ENCODE results near the gene DUOX1.

Gene DUOX1

DNA sequence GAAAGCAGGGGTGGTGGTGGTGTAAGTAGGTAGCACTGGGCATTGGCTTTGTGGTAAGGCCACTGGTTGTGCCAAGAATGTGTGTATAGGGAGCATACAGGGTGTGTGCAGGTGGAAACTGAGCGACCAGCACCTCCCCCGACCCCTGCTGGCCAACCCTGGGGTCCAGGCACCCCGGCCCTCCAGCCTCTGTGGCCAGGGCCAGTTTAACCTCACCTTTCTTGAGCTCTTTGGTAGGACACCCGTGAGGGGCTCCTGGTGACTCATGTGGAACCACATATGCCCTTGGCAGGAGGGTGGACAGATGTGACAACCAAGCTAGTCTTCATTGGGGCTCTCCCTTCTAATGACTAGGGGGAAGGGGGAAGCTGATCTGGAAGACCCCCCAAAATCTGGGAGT, 38.5 kb downstream of the DUOX1 start:
- no peak overlapping the region; the same call in 1 of the 2 replicates for H3K27ac ChIP-seq
- no peak for TF ChIP-seq CTCF (conservative IDR thresholded peaks at IDR 0.05)

DNA sequence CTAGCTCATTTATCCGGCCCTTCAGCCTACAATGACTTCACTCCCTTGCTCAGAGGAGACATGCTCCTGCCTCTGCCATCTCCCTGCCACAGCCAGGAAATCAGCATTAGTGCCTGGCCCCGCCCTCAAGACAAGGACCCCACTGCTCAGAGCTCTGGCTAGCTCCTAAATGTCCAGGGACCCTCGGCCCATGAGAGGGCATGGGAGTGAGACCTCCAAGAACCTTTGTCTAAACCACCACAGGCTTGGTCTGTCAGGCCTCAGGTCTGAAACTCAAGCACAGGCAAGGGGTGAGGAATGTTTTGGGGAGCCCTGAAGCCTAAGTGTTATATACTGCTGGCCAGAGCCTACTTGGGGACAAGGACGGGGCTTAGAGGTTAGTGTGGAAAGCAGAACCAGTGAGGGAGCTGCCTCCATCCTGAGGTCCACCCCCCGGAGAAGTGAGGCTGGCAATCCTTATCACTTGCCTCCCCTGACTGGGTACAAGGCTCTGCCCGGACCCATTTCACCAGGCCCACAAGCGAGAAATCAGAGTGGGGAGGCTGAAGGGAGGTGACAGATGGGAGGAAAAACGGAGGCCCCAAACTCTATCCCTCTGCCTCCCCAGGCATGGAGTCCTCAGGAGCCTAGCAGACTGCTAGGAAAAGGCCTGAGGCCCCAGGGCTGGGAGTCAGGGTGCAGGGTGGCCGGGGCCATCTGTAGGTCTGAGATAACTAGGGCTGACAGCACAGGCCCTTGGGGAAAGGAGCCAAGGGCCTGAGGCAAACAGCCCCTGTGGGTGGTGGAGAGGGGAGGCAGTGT, 39.2 kb downstream of the DUOX1 start:
- H3K27ac ChIP-seq = no peak overlapping the region
- TF ChIP-seq CTCF (conservative IDR thresholded peaks at IDR 0.05) = no peak

DNA sequence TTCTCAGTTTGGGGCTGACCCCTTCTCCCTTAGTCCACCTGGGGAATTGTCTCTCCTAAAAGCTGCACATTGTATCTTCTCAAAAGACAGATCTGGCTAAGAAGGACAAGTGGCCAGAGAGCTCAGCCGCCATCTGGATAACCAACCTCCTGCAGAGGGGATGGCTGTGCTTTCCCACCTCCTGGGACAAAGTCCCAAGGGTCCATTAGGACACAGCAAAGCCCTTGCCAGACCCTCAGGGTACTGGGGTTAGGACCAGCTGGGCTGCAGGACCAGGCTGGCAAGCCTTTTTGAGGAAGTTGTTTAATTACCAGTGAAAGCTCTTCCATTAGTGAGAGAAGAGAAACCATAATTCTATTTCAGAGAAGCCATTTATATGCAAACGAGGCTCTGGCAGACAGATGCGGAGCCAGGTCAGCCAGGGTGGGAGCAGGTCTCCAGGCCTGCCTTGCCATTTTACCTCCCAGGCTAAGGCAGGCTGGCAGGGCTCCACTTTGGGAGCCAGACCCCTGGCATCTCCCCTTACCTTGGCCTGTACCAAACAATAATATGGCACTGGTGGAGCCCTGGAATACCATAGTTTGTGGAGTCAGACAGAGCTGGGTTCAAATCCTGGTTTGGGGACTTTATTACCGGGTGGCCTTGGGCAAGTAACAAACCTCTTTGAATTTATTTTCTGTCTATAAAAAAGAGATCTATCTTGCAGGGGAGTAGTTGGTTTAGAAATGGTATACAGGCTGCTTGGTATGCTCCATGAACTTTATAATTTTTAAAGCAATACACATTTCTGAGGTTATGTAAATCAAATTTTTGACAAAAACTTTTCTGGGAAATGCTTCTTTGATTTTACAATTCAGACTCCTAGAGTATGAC, 40.0 kb downstream of the DUOX1 start:
- no peak for TF ChIP-seq CTCF (conservative IDR thresholded peaks at IDR 0.05)
- no peak overlapping the region for H3K27ac ChIP-seq

DNA sequence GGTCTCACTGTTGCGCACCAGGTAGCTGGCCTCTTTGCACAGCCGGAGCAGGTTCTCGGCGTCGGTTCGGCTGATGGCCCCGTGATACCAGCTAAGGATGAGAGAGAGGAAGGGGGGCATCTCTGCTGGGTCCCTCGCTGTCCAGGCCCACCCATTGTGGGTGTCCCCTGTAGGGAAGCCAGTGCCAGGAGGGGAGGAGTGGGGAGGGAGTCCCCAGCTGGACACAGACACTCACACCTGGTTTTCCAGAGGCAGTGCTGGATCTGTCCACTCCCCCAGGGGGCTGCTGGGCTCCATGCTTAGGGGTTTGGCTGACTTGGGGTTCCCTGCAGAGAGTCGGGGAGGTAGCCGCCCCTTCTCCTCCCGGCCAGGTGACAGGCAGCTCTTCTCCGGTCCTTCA, 42.1 kb downstream of the DUOX1 start:
- no peak for TF ChIP-seq CTCF (conservative IDR thresholded peaks at IDR 0.05)
- H3K27ac ChIP-seq = no peak overlapping the region

DNA sequence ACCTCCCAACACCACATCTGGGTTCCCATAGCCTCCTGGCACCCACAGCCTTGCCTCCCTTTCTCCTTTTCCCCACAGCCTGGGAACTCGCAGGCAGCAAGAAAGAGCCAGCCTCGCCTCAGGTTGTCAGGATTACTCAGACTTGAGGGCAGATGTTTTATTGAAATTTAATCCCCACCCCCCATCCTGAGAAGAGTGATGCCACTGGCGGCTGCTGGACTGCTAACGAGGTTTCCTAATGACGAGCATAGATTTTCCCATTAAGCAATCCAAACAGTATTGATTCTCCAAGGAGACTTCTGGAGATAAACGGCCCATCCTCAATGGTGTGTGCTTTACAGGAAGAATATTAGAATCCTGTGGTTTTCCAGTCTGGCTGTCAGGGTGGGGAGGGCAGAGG, 44.3 kb downstream of the DUOX1 start:
- TF ChIP-seq CTCF (conservative IDR thresholded peaks at IDR 0.05) = no peak
- no peak overlapping the region for H3K27ac ChIP-seq

- TF ChIP-seq CTCF (conservative IDR thresholded peaks at IDR 0.05) = no peak
These were observed 44.8 kb downstream of the DUOX1 start for GRCh38 chr15:45174577-45174976.

GRCh38 chr15:45177285-45177684, 47.5 kb downstream of the DUOX1 start:
- no peak overlapping the region for H3K27ac ChIP-seq
- TF ChIP-seq CTCF (conservative IDR thresholded peaks at IDR 0.05) = no peak

More at GRCh38 chr15:45174577-45174976, 44.8 kb downstream of the DUOX1 start:
- H3K27ac ChIP-seq = no peak overlapping the region

Data from VCaP (cell line).